WTC11 (cell line): ENCODE data around the gene SPOCK1. TPM values are rescaled to one million over a fixed set of nuclear protein-coding genes. Genes with fewer than 3 reads are reported as not detected.

ENCODE experiments used
- ATAC-seq: fragments of 200-7000 bp; cut with Tn5 transposase; 2 replicates; pipeline ENCODE4 v1.10.0; 2021; ENCODE audit warnings: mild to moderate bottlenecking, moderate library complexity
- CTCF ChIA-PET: fragments of 300-600 bp; sonication (Branson Sonifier 250); formaldehyde crosslinking; loops from one replicate; lab custom pipeline; 2021; ENCODE audit warnings: antibody characterized with exemption; lab: Charles Lee
- POLR2A ChIA-PET: fragments of 350-600 bp; sonication (Branson Sonifier 250); formaldehyde crosslinking; loops from one replicate; lab custom pipeline; 2021; ENCODE audit warnings: antibody characterized with exemption; lab: Charles Lee
- DNase-seq: peaks from one replicate; pipeline ENCODE4 v3.0.0; 2021; ENCODE audit warnings: low spot score
- H3K27ac Mint-ChIP-seq: 2 replicates; pipeline ENCODE4 v1.8.0; 2021; ENCODE audit warnings: mixed read lengths
- H3K27me3 Mint-ChIP-seq: 2 replicates; pipeline ENCODE4 v1.8.0; 2021; ENCODE audit warnings: low read depth, mild to moderate bottlenecking, moderate library complexity, mixed read lengths
- H3K36me3 Mint-ChIP-seq: 2 replicates; pipeline ENCODE4 v1.8.0; 2021; ENCODE audit warnings: mixed read lengths
- H3K4me1 Mint-ChIP-seq: 2 replicates; pipeline ENCODE4 v1.8.0; 2022; ENCODE audit warnings: mixed read lengths
- H3K4me3 Mint-ChIP-seq: 2 replicates; pipeline ENCODE4 v1.8.0; 2021; ENCODE audit warnings: mild to moderate bottlenecking, moderate library complexity, mixed read lengths
- H3K9me3 Mint-ChIP-seq: 2 replicates; pipeline ENCODE4 v1.8.0; 2021; ENCODE audit warnings: mixed read lengths
- ARID4B ChIP-seq: sonication (generic); formaldehyde crosslinking; IDR thresholded peaks from 2 replicates; pipeline ENCODE4 v1.8.0; 2023; ENCODE audit warnings: missing genetic modification reagents, mild to moderate bottlenecking, borderline replicate concordance
- ATF2 ChIP-seq: sonication (generic); formaldehyde crosslinking; IDR thresholded peaks from 2 replicates; pipeline ENCODE4 v1.8.1; 2022; ENCODE audit warnings: low read depth, missing genetic modification reagents, borderline replicate concordance
- CBFB ChIP-seq: sonication (generic); formaldehyde crosslinking; IDR thresholded peaks from 2 replicates; pipeline ENCODE4 v1.8.1; 2022; ENCODE audit warnings: mild to moderate bottlenecking, low read depth, missing genetic modification reagents
- E2F1 ChIP-seq: sonication (generic); formaldehyde crosslinking; IDR thresholded peaks from 2 replicates; pipeline ENCODE4 v1.8.0; 2022; ENCODE audit warnings: mild to moderate bottlenecking, missing genetic modification reagents
- E2F5 ChIP-seq: sonication (generic); formaldehyde crosslinking; IDR thresholded peaks from 2 replicates; pipeline ENCODE4 v1.8.1; 2022; ENCODE audit warnings: mild to moderate bottlenecking, moderate library complexity, missing genetic modification reagents
- ELF4 ChIP-seq: sonication (generic); formaldehyde crosslinking; IDR thresholded peaks from 2 replicates; pipeline ENCODE4 v1.8.1; 2022; ENCODE audit warnings: low read depth, mild to moderate bottlenecking, moderate library complexity, missing genetic modification reagents
- ERG ChIP-seq: fragments of 250-450 bp; sonication (Bioruptor Pico); IDR thresholded peaks from 2 replicates; pipeline ENCODE4 v1.8.0; 2021; ENCODE audit warnings: mild to moderate bottlenecking
- FOXP1 ChIP-seq: sonication (generic); formaldehyde crosslinking; IDR thresholded peaks from 2 replicates; pipeline ENCODE4 v1.8.0; 2022; ENCODE audit warnings: missing genetic modification reagents, mild to moderate bottlenecking, moderate library complexity, borderline replicate concordance
- GTF2I ChIP-seq: fragments of 250-450 bp; sonication (Bioruptor Pico); conservative IDR thresholded peaks from 2 replicates; pipeline ENCODE4 v1.4.0; 2021; ENCODE audit warnings: mild to moderate bottlenecking
- JAZF1 ChIP-seq: fragments of 250-450 bp; sonication (Bioruptor Pico); IDR thresholded peaks from 2 replicates; pipeline ENCODE4 v1.9.0; 2021; ENCODE audit warnings: moderate library complexity, mild to moderate bottlenecking, inconsistent platforms
- MYBL2 ChIP-seq: sonication (generic); formaldehyde crosslinking; IDR thresholded peaks from 2 replicates; pipeline ENCODE4 v1.8.1; 2023; ENCODE audit warnings: mild to moderate bottlenecking, moderate library complexity, missing genetic modification reagents
- NR1H2 ChIP-seq: sonication (generic); formaldehyde crosslinking; IDR thresholded peaks from 2 replicates; pipeline ENCODE4 v1.9.0; 2021; ENCODE audit warnings: mild to moderate bottlenecking, moderate library complexity, missing genetic modification reagents
- OVOL2 ChIP-seq: fragments of 250-450 bp; sonication (Bioruptor Pico); IDR thresholded peaks from 2 replicates; pipeline ENCODE4 v1.9.0; 2021; ENCODE audit warnings: mild to moderate bottlenecking, borderline replicate concordance
- USF2 ChIP-seq: sonication (generic); formaldehyde crosslinking; IDR thresholded peaks from 2 replicates; pipeline ENCODE4 v1.8.1; 2023; ENCODE audit warnings: mild to moderate bottlenecking, missing genetic modification reagents, moderate library complexity
- ZBTB21 ChIP-seq: sonication (generic); formaldehyde crosslinking; IDR thresholded peaks from 2 replicates; pipeline ENCODE4 v1.8.1; 2023; ENCODE audit warnings: mild to moderate bottlenecking, missing genetic modification reagents, borderline replicate concordance
- ZNF138 ChIP-seq: sonication (generic); formaldehyde crosslinking; conservative IDR thresholded peaks from 2 replicates; pipeline ENCODE4 v1.8.1; 2022; ENCODE audit warnings: mild to moderate bottlenecking, moderate library complexity, missing genetic modification reagents
- ZNF425 ChIP-seq: fragments of 250-450 bp; sonication (Bioruptor Pico); conservative IDR thresholded peaks from 2 replicates; pipeline ENCODE4 v1.9.0; 2021; ENCODE audit warnings: mild to moderate bottlenecking
- ZNF532 ChIP-seq: fragments of 250-450 bp; sonication (Bioruptor Pico); IDR thresholded peaks from 2 replicates; pipeline ENCODE4 v1.9.0; 2021; ENCODE audit warnings: mild to moderate bottlenecking, borderline replicate concordance
- total RNA-seq: library from RNA; stranded (reverse); gene quantifications from 3 replicates; pipeline ENCODE4 v1.2.3, GENCODE V29; 2021

The SPOCK1 gene
- total RNA-seq, 1 experiment from 2014 or later: 15.2 TPM

- H3K4me3 Mint-ChIP-seq: no peak overlapping the region
- no peak for ATAC-seq
- TF ChIP-seq OVOL2 (CRISPR knock-in tag) (no peak), ZNF532 (CRISPR knock-in tag) (no peak), E2F5 (CRISPR knock-in tag) (no peak), E2F1 (CRISPR knock-in tag) (no peak), ARID4B (CRISPR knock-in tag) (no peak), NR1H2 (CRISPR knock-in tag) (no peak), ELF4 (CRISPR knock-in tag) (no peak), CBFB (CRISPR knock-in tag) (no peak), JAZF1 (CRISPR knock-in tag) (no peak), ERG (CRISPR knock-in tag) (no peak), ZNF138 (CRISPR knock-in tag) (no peak), USF2 (CRISPR knock-in tag) (no peak), MYBL2 (CRISPR knock-in tag) (no peak), ZBTB21 (CRISPR knock-in tag) (no peak), GTF2I (no peak), ZNF425 (CRISPR knock-in tag) (no peak), ATF2 (no peak), FOXP1 (no peak)
- TF ChIP-seq, all 79 proteins: peak for 0
- Mint-ChIP-seq H3K9me3 (no peaks in the 10 kb centered on the region), H3K36me3 (no peaks in the 10 kb centered on the region), H3K27ac (no peak overlapping the region), H3K4me1 (no peaks in the 10 kb centered on the region), H3K27me3 (no peaks in the 10 kb centered on the region)
- ChIA-PET POLR2A (no interaction called here), CTCF (no interaction called here)
- no peak for DNase-seq
These were observed 307.9 kb downstream of the SPOCK1 start for GRCh38 chr5:137191179-137191578.
